ENCODE data around the gene SACM1L.

Gene SACM1L, protein sequence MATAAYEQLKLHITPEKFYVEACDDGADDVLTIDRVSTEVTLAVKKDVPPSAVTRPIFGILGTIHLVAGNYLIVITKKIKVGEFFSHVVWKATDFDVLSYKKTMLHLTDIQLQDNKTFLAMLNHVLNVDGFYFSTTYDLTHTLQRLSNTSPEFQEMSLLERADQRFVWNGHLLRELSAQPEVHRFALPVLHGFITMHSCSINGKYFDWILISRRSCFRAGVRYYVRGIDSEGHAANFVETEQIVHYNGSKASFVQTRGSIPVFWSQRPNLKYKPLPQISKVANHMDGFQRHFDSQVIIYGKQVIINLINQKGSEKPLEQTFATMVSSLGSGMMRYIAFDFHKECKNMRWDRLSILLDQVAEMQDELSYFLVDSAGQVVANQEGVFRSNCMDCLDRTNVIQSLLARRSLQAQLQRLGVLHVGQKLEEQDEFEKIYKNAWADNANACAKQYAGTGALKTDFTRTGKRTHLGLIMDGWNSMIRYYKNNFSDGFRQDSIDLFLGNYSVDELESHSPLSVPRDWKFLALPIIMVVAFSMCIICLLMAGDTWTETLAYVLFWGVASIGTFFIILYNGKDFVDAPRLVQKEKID

GRCh38 chr3:45688882-45689786 is at the start of gene SACM1L:
Gene SACM1L (plus strand): TSS chr3:45689396. CDS start chr3:45689466, 70 bp downstream.
- DNase-seq (ENCODE audit: low spot score): peak; percentile 89
- TF ChIP-seq, protein P1, sequence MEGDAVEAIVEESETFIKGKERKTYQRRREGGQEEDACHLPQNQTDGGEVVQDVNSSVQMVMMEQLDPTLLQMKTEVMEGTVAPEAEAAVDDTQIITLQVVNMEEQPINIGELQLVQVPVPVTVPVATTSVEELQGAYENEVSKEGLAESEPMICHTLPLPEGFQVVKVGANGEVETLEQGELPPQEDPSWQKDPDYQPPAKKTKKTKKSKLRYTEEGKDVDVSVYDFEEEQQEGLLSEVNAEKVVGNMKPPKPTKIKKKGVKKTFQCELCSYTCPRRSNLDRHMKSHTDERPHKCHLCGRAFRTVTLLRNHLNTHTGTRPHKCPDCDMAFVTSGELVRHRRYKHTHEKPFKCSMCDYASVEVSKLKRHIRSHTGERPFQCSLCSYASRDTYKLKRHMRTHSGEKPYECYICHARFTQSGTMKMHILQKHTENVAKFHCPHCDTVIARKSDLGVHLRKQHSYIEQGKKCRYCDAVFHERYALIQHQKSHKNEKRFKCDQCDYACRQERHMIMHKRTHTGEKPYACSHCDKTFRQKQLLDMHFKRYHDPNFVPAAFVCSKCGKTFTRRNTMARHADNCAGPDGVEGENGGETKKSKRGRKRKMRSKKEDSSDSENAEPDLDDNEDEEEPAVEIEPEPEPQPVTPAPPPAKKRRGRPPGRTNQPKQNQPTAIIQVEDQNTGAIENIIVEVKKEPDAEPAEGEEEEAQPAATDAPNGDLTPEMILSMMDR (IDR thresholded peaks at IDR 0.05; ENCODE audit: extremely low read depth, missing control alignments): no peak

- TF ChIP-seq, protein P1 (IDR thresholded peaks at IDR 0.05; ENCODE audit: extremely low read depth, missing control alignments): no peak
- no peak for DNase-seq (ENCODE audit: low spot score)
These were observed 49.1 kb upstream of the SACM1L start for GRCh38 chr3:45640091-45640507.

- TF ChIP-seq, protein P1 (IDR thresholded peaks at IDR 0.05; ENCODE audit: extremely low read depth, missing control alignments): no peak
- no peak for DNase-seq (ENCODE audit: low spot score)
These were observed 48.4 kb upstream of the SACM1L start for GRCh38 chr3:45640724-45641361.

DNA sequence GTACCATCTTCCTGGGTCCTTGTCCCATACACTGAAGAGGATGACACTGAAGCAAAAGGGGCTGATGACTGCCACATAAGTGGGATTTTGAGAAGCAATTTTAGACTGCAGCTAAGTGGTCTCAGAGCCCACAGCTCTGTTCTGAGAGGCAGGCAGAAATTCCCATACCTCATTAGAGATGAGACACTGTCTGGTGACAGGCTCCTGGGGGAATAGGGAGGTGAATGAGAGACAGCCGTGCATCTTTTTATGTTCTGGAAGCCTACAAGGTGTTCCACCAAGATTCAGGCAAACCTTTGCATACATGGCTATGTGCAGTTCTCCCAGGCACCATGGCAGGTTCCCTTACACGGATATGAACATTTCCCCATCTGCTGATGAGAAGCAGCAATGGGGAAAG is 47.4 kb upstream of the SACM1L start:
- TF ChIP-seq, protein P1 (IDR thresholded peaks at IDR 0.05; ENCODE audit: extremely low read depth, missing control alignments): no peak

DNA sequence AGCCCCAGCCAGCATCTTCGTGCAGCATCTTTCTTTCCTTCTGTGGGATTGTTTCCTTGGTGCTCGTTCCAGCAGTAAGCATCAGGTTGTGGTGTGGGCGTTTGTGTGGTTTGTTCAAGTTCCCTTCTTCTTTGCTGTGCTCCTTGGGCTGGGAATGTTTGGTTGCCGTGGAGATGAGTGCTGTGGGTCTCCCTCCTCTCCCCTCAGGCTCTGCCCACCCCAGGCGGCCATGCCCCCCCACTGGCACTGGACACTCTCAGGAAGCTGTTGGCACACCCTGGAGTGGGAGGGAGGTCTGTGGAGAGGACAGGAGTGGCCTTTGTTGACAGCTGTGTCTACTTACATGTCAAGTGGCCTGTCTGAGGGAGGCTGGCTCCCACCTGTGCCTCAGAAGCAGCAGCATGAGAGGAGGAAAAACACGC is 46.5 kb upstream of the SACM1L start:
- no peak for DNase-seq (ENCODE audit: low spot score)
- TF ChIP-seq, protein P1 (IDR thresholded peaks at IDR 0.05; ENCODE audit: extremely low read depth, missing control alignments): no peak

More for the DNA sequence above, 47.4 kb upstream of the SACM1L start:
- DNase-seq (ENCODE audit: low spot score): no peak

DNA sequence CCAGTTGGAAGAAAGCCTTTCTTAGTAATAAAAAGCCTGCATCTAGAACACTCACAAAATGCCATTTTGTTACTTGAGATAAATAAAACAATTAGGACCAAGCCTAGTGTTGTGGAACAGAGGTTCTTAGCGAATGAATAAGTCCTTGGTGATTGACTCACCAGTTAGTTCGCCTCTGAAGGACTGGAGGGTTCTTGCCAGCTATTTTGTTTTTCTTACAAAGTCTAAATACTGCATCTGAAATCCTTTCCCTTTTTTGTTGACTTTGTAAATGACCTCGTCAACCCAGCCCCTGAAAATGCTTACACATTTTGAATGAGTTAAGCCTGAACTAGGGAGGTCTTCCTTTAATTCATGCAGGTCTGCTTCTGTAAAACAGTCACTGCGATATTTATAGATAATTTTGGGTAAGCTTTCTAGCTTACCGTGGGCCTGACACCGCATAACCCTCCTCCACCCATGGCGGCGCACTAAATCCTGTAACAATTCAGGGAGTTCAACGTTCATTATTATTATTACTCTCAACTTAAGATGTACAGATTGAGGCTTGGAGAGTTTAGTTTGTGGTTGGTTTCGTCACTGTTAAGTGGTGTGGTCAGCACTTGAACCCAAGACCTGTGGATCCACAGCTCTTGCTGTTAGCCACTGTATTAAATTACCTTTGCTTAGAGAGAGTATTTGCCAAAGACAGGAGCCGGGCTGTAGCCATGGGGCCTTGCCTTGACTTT is 45.0 kb upstream of the SACM1L start:
- TF ChIP-seq, protein P1 (IDR thresholded peaks at IDR 0.05; ENCODE audit: extremely low read depth, missing control alignments): no peak
- DNase-seq (ENCODE audit: low spot score): no peak

Data from GM20000 (cell line).